Chondrocyte (in vitro differentiated cells): Measurements from ENCODE around the gene MAPKAP1. TPM values are rescaled to one million over a fixed set of nuclear protein-coding genes. Genes with fewer than 3 reads are reported as not detected.

Experiments
- DNase-seq: peaks from one replicate; pipeline ENCODE4 v3.0.0; 2021; ENCODE audit warnings: mixed read lengths, low spot score
- H3K27ac Mint-ChIP-seq: one replicate; pipeline ENCODE4 v1.8.0; 2021; ENCODE audit warnings: mild to moderate bottlenecking, moderate library complexity, mixed read lengths; ENCODE audit not compliant: unreplicated experiment
- H3K27me3 Mint-ChIP-seq: 2 replicates; pipeline ENCODE4 v1.8.0; 2021; ENCODE audit warnings: low read depth, mixed read lengths
- H3K36me3 Mint-ChIP-seq: 2 replicates; pipeline ENCODE4 v1.8.0; 2021; ENCODE audit warnings: low read depth, mixed read lengths
- H3K4me1 Mint-ChIP-seq: 2 replicates; pipeline ENCODE4 v1.8.0; 2021; ENCODE audit warnings: low read depth, mild to moderate bottlenecking, mixed read lengths
- H3K4me3 Mint-ChIP-seq: one replicate; pipeline ENCODE4 v1.8.0; 2021; ENCODE audit warnings: mild to moderate bottlenecking, moderate library complexity, mixed read lengths; ENCODE audit not compliant: unreplicated experiment
- H3K9me3 Mint-ChIP-seq: 2 replicates; pipeline ENCODE4 v1.8.0; 2021; ENCODE audit warnings: low read depth, mixed read lengths
- CTCF ChIP-seq: fragments of 200-600 bp; sonication (generic); IDR thresholded peaks from 2 replicates; pipeline ENCODE4 v1.5.0; 2021; ENCODE audit warnings: antibody characterized with exemption, mild to moderate bottlenecking, moderate library complexity
- total RNA-seq: library from RNA; stranded (reverse); gene quantifications from 3 replicates; pipeline ENCODE4 v1.2.1, GENCODE V29; 2021

MAPKAP1 gene
- total RNA-seq, 1 donor from 2014 or later: 91.5 TPM

DNA sequence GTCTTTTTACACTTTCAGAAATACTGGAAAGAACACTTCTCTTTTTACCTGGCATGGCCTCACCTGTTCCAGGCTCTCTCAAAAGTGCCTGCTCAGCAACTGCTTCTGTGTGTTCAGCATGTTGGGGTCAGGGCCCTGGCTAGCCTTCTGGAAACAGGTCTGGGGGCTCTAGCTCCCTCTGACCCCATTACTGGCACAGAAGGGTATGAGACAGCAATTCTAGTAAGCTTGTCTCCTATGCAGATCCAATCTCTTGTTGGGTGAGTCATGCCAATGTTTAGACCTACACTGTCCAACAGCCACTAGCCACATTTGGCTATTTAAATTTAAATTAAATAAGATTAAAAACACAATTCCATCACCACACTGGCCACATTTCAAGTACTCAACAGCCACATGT lies 80.8 kb downstream of the MAPKAP1 start:
- peaks cover 6% of the 10 kb centered on the region for H3K4me1 Mint-ChIP-seq
- no peak for TF ChIP-seq CTCF
- no peak overlapping the region for H3K4me3 Mint-ChIP-seq
- no peaks in the 10 kb centered on the region for H3K9me3 Mint-ChIP-seq
- no peak overlapping the region for H3K27ac Mint-ChIP-seq
- no peaks in the 10 kb centered on the region for H3K27me3 Mint-ChIP-seq
- H3K36me3 Mint-ChIP-seq: no peaks in the 10 kb centered on the region
- no peak for DNase-seq

DNA sequence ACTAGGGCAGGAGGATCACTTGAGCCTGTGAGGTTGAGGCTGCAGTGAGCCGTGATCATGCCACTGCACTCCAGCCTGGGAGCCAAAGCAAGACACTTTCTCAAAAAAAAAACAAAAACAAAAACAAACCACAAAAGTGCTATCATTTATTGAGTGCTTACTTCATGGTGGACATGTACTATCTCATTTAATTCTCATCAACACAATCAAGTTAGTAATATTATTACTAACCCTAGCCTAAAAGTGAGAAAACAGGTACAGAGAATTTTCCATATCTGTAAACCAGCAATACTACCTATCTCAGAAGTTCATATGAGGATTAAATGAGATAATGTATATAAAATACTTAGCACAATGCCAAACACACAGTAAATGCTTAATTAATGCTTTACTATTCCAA lies 85.8 kb downstream of the MAPKAP1 start:
- DNase-seq: no peak
- H3K9me3 Mint-ChIP-seq: no peaks in the 10 kb centered on the region
- TF ChIP-seq CTCF: no peak
- no peak overlapping the region for H3K27ac Mint-ChIP-seq
- H3K4me1 Mint-ChIP-seq: peaks cover 4% of the 10 kb centered on the region
- no peaks in the 10 kb centered on the region for H3K36me3 Mint-ChIP-seq
- H3K27me3 Mint-ChIP-seq: no peaks in the 10 kb centered on the region
- no peak overlapping the region for H3K4me3 Mint-ChIP-seq

DNA sequence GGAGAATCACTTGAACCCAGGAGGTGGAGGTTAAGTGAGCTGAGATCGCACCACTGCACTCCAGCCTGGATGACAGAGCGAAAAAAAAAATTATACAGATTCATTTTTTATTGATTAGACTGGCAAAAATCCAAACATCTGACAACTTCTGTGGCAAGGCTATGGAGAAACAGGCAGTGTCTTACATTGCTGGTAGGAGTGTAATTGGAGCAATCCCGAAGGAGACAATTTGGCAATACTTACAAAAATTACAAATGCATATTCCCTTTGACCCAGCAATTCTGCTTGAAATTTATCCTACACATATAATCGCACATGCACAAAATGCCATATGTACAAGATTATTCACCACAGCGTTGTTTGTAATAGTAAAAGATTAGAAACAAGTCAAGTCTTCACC lies 86.8 kb downstream of the MAPKAP1 start:
- no peaks in the 10 kb centered on the region for H3K36me3 Mint-ChIP-seq
- no peak for DNase-seq
- H3K27ac Mint-ChIP-seq: no peak overlapping the region
- peaks cover 4% of the 10 kb centered on the region for H3K4me1 Mint-ChIP-seq
- no peaks in the 10 kb centered on the region for H3K27me3 Mint-ChIP-seq
- no peak for TF ChIP-seq CTCF
- H3K9me3 Mint-ChIP-seq: no peaks in the 10 kb centered on the region
- H3K4me3 Mint-ChIP-seq: no peak overlapping the region

DNA sequence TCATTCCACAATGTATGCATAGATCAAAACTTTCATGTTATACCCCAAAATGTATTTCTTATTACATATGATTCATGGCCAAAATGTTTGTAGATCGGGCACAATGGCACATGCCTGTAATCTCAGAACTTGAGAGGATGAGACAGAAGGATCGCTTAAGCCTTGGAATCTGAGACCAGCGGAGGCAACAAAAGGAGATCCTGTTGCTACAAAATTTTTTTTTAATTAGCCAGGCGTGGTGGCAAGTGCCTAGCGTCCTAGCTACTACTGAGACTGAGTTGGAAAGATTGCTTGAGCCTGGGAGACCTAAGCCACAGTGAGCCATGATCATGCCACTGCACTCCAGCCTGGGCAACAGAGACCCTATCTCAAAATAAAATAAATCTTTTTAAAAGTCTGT lies 89.9 kb downstream of the MAPKAP1 start:
- Mint-ChIP-seq H3K27ac (no peak overlapping the region), H3K4me3 (no peak overlapping the region), H3K4me1 (peaks cover 8% of the 10 kb centered on the region), H3K36me3 (no peaks in the 10 kb centered on the region), H3K9me3 (no peaks in the 10 kb centered on the region), H3K27me3 (no peaks in the 10 kb centered on the region)
- no peak for TF ChIP-seq CTCF
- DNase-seq: no peak

- H3K27ac Mint-ChIP-seq: no peak overlapping the region
- no peak for TF ChIP-seq CTCF
Observed at GRCh38 chr9:125613141-125613540, 93.9 kb downstream of the MAPKAP1 start.

More at GRCh38 chr9:125613141-125613540, 93.9 kb downstream of the MAPKAP1 start:
- Mint-ChIP-seq H3K4me1 (peaks cover 8% of the 10 kb centered on the region), H3K27me3 (no peaks in the 10 kb centered on the region), H3K4me3 (no peak overlapping the region), H3K9me3 (no peaks in the 10 kb centered on the region), H3K36me3 (no peaks in the 10 kb centered on the region)
- no peak for DNase-seq
